ENCODE results near the gene ANKS1A.
"Not testable (repeated sequence)": the region's sequence is repeated elsewhere in the genome, so short reads cannot be mapped to it uniquely, and the experiment has no call there.

ANKS1A gene

GRCh38 chr6:35124356-35124755, 235.3 kb downstream of the ANKS1A start:
- DNase-seq = no peak

- no peak for DNase-seq
These were observed 239.0 kb downstream of the ANKS1A start for GRCh38 chr6:35128042-35128441.

GRCh38 chr6:35128496-35128895, 239.4 kb downstream of the ANKS1A start:
- no peak for DNase-seq

GRCh38 chr6:35136185-35136584, 247.1 kb downstream of the ANKS1A start:
- no peak for DNase-seq

GRCh38 chr6:35138191-35138590, 249.1 kb downstream of the ANKS1A start:
- not testable (repeated sequence) for DNase-seq

- no peak for DNase-seq
These were observed 250.4 kb downstream of the ANKS1A start for GRCh38 chr6:35139470-35139869.

GRCh38 chr6:35139924-35140638, 251.0 kb downstream of the ANKS1A start:
- peak; percentile 74 for DNase-seq

- DNase-seq = no peak
These were observed 251.6 kb downstream of the ANKS1A start for GRCh38 chr6:35140639-35141006.

Measured in fibroblast of skin of abdomen (primary cell).